ENCODE results near the gene ADAT3.

Gene ADAT3

DNA sequence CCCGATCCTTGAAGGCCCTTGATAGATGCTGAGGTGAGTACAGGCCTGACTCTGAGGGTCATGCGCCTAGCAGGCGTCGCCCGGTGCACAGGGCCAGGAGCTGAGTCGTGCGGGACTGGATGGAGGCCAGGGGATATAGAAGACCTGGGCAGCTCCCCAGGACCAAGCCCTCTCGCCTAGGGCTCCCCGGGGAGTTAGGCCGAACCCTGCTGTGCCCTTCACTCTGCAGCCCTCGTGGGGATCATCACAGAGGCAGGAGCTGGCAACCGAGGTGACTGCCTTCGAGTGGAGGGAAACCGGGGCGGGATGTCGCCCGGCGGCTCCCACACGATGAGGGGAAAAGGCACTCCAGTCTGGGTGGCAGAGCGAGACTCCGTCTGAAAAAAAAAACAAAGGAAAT is 47.4 kb downstream of the ADAT3 start:
- no peak overlapping the region for H3K27ac ChIP-seq
- TF ChIP-seq, protein P1, sequence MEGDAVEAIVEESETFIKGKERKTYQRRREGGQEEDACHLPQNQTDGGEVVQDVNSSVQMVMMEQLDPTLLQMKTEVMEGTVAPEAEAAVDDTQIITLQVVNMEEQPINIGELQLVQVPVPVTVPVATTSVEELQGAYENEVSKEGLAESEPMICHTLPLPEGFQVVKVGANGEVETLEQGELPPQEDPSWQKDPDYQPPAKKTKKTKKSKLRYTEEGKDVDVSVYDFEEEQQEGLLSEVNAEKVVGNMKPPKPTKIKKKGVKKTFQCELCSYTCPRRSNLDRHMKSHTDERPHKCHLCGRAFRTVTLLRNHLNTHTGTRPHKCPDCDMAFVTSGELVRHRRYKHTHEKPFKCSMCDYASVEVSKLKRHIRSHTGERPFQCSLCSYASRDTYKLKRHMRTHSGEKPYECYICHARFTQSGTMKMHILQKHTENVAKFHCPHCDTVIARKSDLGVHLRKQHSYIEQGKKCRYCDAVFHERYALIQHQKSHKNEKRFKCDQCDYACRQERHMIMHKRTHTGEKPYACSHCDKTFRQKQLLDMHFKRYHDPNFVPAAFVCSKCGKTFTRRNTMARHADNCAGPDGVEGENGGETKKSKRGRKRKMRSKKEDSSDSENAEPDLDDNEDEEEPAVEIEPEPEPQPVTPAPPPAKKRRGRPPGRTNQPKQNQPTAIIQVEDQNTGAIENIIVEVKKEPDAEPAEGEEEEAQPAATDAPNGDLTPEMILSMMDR (IDR thresholded peaks at IDR 0.05), result no peak
- DNase-seq (ENCODE audit: low spot score), result no peak
- H3K4me3 ChIP-seq, result no peak overlapping the region

DNA sequence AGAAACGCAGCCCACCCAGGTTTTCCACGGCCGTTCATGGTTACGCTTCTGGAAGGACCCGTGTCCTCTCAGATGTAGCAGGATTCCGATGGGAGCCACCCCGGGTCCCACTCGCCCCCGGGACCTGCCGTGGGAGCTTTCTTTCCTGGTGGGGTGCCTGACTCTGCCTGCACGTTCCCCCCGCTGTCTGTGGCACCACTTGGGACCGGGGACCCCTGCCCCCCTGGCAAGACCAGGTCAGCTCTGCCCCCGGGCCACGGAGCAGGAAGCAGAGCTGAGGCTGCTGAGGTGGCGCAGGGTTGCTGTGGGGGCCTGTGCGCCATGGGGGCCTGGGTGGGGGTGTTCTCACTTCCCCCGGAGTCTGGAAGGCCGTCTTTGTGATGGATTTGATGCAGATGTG is 47.8 kb downstream of the ADAT3 start:
- no peak for DNase-seq (ENCODE audit: low spot score)
- no peak overlapping the region for H3K4me3 ChIP-seq
- TF ChIP-seq, protein P1 (IDR thresholded peaks at IDR 0.05), result no peak
- H3K27ac ChIP-seq, result no peak overlapping the region

DNA sequence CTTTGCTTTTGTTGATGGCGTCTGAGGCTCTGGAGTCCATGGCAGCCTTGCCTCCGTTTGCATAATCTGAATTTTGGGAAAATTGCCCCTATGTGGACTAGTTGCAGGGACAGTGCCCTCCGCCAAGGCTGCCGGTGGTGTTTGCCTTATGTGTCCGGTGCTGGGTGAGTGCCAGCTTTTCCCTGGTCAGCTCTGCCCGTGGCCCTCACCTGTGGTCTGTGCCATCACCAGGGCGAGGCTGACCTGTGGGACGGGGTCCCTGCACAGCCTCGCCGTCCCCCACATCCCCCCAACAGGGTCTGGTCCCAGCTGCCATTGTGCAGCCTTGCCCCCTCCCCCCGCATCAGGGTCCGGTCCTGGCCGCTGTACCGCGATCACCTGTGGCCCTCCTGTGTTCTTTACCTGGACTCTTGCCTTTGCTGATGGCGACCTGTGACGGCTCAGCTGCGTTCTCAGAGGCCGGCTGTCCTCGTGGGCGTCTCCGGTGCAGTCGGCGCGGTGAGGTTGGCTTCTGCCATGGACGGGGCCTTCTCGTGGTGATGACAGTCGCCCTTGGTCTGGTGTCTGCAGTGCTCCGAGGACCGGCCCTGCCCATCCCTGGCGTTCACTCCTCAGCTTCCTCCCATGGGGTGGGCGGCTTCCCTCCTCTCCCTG is 48.4 kb downstream of the ADAT3 start:
- H3K4me3 ChIP-seq, result no peak overlapping the region

DNA sequence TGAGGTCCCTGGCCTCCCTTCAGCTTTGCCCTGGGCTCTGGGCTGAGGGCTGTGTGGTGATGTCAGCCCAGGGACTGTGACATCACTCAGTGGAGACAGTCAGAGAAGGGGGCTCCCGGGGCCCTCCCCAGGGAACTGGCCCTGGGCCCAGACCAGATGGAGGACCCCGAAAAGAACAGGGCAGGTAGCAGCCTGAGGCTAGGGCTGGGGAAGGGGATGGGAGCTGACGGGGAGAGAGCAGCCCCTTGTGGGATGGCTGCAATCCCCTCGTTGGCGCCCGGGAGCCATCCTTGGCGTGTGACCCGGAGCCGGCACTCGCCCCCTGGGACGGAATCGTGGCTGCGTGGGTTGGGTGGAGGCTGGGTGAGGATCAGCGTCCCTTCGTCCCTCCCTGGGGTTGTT is 49.3 kb downstream of the ADAT3 start:
- DNase-seq (ENCODE audit: low spot score), result no peak
- Histone ChIP-seq H3K4me3 (no peak overlapping the region), H3K27ac (no peak overlapping the region)
- TF ChIP-seq, protein P1 (IDR thresholded peaks at IDR 0.05), result no peak

More for the DNA sequence above, 48.4 kb downstream of the ADAT3 start:
- TF ChIP-seq, protein P1 (IDR thresholded peaks at IDR 0.05), result no peak
- no peak for DNase-seq (ENCODE audit: low spot score)
- H3K27ac ChIP-seq, result no peak overlapping the region

DNA sequence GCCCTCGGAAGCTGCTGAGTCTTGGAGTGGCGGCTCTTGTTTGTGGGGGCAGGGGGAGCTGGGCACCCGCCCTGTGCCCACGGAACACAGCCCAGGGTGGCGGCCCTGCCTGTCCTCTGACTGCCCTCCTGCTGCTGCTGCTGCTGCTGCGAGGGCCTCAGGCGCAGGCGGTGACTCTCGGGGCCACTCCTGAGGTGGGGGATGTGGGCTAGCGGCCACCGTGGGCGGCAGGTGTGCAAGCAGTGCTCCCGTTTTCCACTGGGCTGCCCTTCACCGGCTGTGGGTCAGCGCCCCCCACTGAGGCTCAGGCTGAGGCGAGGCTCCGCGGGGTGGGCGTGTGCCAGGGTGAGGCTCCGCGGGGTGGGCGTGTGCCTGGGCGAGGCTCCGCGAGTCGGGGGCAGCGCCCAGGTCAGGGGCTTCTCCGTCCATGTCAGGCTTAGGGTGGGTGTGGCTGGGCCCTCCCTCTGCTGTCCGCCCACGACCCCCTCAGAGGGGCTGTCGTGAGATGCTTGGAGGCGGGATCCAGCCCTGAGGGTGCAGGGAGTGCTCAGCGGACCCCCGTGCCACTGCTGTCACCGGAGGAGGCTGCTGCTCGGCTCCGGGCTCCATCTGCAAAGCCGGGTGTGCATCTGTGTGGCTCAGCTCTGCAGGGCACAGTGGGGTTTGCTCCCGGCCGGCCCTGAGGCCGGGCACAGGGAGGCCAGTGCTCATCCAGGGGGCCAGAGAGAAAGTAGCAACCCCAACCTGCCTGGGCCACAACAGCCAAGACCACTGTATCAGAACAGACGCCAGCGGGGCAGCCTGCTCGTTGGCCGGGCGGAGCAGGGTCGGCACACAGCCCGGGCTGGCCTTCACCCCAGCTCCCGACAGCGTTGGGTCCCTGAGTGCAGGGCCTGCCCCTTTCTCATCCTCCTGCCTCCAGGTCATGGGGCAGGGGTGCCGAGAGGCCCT is 50.2 kb downstream of the ADAT3 start:
- Histone ChIP-seq H3K27ac (no peak overlapping the region), H3K4me3 (no peak overlapping the region)
- DNase-seq (ENCODE audit: low spot score), result no peak
- TF ChIP-seq, protein P1 (IDR thresholded peaks at IDR 0.05), result no peak

DNA sequence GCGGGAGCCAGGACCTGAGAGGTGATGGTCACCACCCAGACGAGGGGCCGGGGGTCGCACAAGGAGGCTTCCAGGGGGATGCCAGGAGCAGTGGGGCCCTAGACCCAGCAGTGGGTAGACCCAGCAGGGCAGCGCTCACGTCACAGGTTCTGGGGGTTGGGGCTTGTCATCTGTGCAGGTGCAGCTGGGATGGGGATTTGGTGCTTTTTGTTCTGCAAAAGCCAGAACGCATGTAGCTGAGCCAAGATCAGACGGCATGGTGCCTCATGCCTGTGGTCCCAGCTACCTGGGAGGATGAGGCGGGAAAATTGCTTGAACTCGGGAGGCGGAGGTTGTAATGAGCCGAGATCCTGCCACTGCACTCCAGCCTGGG is 50.9 kb downstream of the ADAT3 start:
- Histone ChIP-seq H3K27ac (no peak overlapping the region), H3K4me3 (no peak overlapping the region)
- DNase-seq (ENCODE audit: low spot score), result no peak
- TF ChIP-seq, protein P1 (IDR thresholded peaks at IDR 0.05), result no peak
